GM20431 (cell line): ENCODE measurements around the gene WDR86.

Experiments used
- in situ Hi-C: fragments of 300-500 bp; cut with MseI, MboI; formaldehyde crosslinking; loops from one replicate; pipeline ENCODE4 v1.15.0; 2020; ENCODE audit warnings: low sequenced_read_pairs; ENCODE audit not compliant: unreplicated experiment

The WDR86 gene

GRCh38 chr7:151410405-151411390 is 860 bp upstream of the WDR86 start:
- in situ Hi-C loops = no loop called here

GRCh38 chr7:151408839-151409666 is 785 bp downstream of the WDR86 start:
- in situ Hi-C loops = no loop called here

- in situ Hi-C loops = no loop called here
Measured at GRCh38 chr7:151408498-151408838, 1.4 kb downstream of the WDR86 start.

DNA sequence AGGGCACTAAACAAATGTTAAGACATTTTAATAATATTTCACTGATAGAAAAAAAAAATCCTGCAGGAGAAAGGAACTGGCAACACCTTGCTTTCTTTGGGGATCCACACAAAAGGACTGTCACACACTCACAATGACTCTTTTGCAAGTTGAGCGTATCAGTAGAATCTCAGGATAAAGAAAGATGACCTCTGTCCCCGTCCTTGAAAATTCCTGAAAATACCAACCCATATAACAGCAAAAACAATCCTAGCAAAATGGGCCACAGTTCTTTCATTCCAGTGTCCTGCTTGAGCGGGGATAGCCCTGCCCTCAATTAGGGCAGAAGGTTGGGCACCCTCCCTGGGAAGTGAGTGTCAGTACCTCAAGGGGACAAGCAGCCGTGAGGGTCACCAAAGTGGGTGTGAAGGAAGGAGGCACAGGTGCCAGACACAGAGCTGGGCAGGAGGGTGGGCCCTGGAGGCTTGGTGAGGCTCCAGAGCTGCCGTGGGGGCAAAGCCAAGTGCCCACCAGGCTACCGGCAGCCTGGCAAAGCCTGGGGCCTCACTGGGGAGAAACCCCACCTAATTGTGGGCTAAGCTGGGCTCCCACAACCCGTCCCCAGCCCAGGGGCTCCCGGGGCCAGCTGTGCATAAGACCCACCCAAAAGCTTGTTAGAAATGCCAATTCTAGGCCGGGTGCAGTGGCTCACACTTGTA is 2.8 kb downstream of the WDR86 start:
- in situ Hi-C loops = no loop called here

GRCh38 chr7:151406051-151406875 is 3.6 kb downstream of the WDR86 start:
- in situ Hi-C loops = no loop called here

DNA sequence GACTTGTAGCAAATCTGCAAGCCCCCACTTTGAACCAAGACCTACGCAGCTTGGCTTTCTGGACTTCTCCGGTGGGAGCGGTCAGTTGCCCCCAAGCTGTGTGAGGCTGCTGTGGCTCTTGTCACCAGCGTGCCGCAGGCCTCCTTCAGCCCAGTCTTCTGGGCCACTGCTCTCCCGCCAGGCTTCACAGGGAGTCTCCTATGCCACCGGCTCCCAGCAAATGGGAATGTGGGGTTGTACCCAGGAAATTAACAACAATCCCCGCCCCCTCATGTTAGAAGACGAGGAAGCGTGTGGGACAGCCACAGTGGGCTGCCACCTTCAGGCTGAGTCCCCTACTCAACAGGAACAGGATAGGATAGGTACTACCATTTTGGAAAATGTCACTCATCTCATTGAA is 4.2 kb downstream of the WDR86 start:
- in situ Hi-C loops = no loop called here

DNA sequence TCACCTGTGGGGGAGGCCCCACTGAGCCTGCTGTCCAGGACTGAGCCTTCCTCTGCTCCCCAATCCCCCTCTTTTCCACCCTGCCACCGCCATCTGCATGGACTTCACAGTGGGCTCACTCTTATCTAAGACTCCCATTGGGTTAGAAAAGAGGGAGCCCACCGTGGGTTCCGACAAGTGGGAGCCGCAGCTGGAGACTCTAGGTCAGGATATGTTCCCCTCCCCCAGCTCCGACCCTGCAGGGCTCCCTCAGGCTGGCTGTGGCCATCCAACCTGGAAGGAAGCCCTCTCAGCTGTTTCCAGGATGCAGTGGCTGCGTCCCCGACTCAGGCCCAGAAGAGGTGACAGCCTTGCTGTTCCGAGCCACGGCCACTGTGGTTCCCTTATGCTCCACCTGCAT is 4.8 kb downstream of the WDR86 start:
- in situ Hi-C loops = no loop called here

- in situ Hi-C loops = no loop called here
Measured at GRCh38 chr7:151404216-151405011, 5.4 kb downstream of the WDR86 start.

DNA sequence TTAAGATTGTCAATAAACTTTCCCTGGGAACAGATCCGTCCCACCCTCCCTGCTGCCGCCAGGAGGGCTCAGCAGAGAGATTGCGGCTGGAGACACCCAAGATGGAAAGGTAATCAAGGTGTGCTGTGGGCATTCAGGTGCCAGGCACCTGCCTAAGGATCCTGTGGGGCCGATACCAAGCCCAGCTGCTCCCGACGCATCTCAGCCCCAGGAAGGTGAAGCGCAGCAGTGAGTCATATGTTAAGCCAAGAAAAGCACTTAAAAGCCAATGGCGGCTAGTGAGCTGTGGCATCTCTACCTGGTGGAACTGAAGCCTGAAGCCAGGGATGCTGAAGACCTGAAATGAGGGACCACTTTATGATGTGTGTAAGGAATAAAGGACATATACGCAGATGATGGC is 6.1 kb downstream of the WDR86 start:
- in situ Hi-C loops = no loop called here

- in situ Hi-C loops = no loop called here
Measured at GRCh38 chr7:151402029-151402835, 7.6 kb downstream of the WDR86 start.

GRCh38 chr7:151400626-151401315 is 9.1 kb downstream of the WDR86 start:
- in situ Hi-C loops = no loop called here

- in situ Hi-C loops = no loop called here
Measured at GRCh38 chr7:151399906-151400305, 9.9 kb downstream of the WDR86 start.

DNA sequence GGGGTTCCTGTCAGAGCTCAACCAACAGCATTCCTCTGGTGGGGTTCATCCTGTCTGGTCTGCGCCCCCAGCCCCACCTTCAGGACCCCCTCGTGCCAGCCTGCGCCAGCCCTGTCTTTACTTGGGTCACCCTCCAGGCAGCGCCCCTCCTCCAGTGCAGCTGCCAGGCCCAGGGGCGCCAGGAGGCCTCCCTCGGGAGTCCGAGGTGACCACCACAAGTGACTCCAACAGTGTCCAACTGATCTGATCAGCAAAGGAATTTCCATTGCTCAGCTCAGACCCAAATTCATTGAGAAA is 10.6 kb downstream of the WDR86 start:
- in situ Hi-C loops = no loop called here

- in situ Hi-C loops = no loop called here
Measured at GRCh38 chr7:151398446-151399304, 11.2 kb downstream of the WDR86 start.

- in situ Hi-C loops = no loop called here
Measured at GRCh38 chr7:151397026-151397425, 12.8 kb downstream of the WDR86 start.

DNA sequence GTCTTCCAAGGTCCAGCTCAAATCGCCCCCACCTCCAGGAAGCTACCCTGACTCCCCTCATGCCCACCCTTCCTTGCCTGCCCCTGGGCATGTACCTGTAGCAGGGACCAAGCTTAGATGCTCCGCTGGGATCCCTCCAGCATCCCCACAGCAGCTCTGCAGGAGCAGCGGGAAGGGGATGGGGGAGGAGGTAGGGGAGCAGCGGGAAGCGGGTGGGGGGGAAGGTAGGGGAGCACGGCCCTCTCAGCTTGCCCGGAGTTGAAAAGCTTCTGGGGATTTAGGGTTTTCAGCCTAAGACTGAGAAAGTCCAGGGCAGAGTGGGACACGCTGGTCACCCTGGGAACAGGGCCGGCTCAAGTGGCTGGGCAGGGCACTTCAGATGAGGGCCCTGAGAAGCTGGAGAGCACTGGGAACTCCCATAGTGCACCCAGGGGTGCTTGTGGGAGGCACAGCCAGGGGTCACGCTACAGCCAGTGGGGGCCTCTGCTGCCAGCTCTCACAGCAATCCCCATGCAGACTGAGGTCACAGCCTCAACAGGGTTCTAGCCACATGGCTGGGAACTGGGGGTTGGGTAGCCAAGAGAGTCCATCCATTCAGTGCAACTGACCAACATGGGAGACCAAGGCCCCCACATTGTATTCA is 13.4 kb downstream of the WDR86 start:
- in situ Hi-C loops = no loop called here

GRCh38 chr7:151395036-151395367 is 14.8 kb downstream of the WDR86 start:
- in situ Hi-C loops = no loop called here
